HepG2 (cell line): ENCODE measurements around the gene NEK11.

Experiments
- EP300 ChIP-seq, 3 experiments: sonication (generic) in 1 of 3; formaldehyde crosslinking in 1 of 3; IDR thresholded peaks; 2 replicates each; pipeline versions ENCODE4 v1.5.1 to v1.6.1; 2011 to 2020; ENCODE audit warnings: low read depth in 2 of 3, low read length in 2 of 3, borderline replicate concordance in 1 of 3, improper control_type of control experiment in 1 of 3, mild to moderate bottlenecking in 1 of 3, missing genetic modification reagents in 1 of 3, moderate library complexity in 1 of 3
- HDAC1 ChIP-seq: sonication (generic); formaldehyde crosslinking; IDR thresholded peaks from 2 replicates; pipeline ENCODE4 v1.5.1; 2020; ENCODE audit warnings: mild to moderate bottlenecking, missing genetic modification reagents
- JUND ChIP-seq: sonication (generic); formaldehyde crosslinking; IDR thresholded peaks from 2 replicates; pipeline ENCODE4 v1.8.0; 2022; ENCODE audit warnings: mild to moderate bottlenecking, missing genetic modification reagents
- LBX2 ChIP-seq: sonication (generic); formaldehyde crosslinking; IDR thresholded peaks from 2 replicates; pipeline ENCODE4 v1.5.0; 2020; ENCODE audit warnings: missing genetic modification reagents, mild to moderate bottlenecking, borderline replicate concordance
- RFX3 ChIP-seq: IDR thresholded peaks from 2 replicates; pipeline ENCODE4 v1.6.1; 2016; ENCODE audit warnings: missing biosample characterization, missing genetic modification reagents
- RFX5 ChIP-seq: IDR thresholded peaks from 2 replicates; pipeline ENCODE4 v1.6.1; 2011; ENCODE audit warnings: low read depth, low read length, improper control_type of control experiment
- SAFB2 ChIP-seq: sonication (generic); formaldehyde crosslinking; IDR thresholded peaks from 2 replicates; pipeline ENCODE4 v1.5.1; 2020; ENCODE audit warnings: missing genetic modification reagents, low read depth, mild to moderate bottlenecking, borderline replicate concordance
- UBTF ChIP-seq: sonication (generic); formaldehyde crosslinking; IDR thresholded peaks from 2 replicates; pipeline ENCODE4 v1.4.0; 2020; ENCODE audit warnings: mild to moderate bottlenecking, missing genetic modification reagents
- ZFP41 ChIP-seq: sonication (generic); formaldehyde crosslinking; IDR thresholded peaks from 2 replicates; pipeline ENCODE4 v1.4.0; 2020; ENCODE audit warnings: mild to moderate bottlenecking, missing genetic modification reagents, borderline replicate concordance
- ZNF776 ChIP-seq: sonication (generic); formaldehyde crosslinking; IDR thresholded peaks from 2 replicates; pipeline ENCODE4 v1.4.0; 2020; ENCODE audit warnings: mild to moderate bottlenecking, missing genetic modification reagents
- TF ChIP-seq, protein P1 (sequence below), 2 experiments: sonication (generic) in 1 of 2; formaldehyde crosslinking in 1 of 2; IDR thresholded peaks; 2 replicates each; pipeline versions ENCODE4 v1.5.1 to v1.6.1; 2011 to 2020; ENCODE audit warnings: borderline replicate concordance in 1 of 2, low read depth in 1 of 2, low read length in 1 of 2, mild to moderate bottlenecking in 1 of 2, missing genetic modification reagents in 1 of 2, moderate library complexity in 1 of 2
- TF ChIP-seq, protein P2 (sequence below): sonication (generic); formaldehyde crosslinking; IDR thresholded peaks from 2 replicates; pipeline ENCODE4 v1.5.0; 2020; ENCODE audit warnings: mild to moderate bottlenecking, missing genetic modification reagents, moderate library complexity
- TF ChIP-seq, protein P3 (sequence below): sonication (generic); formaldehyde crosslinking; IDR thresholded peaks from 2 replicates; pipeline ENCODE4 v1.4.0; 2020; ENCODE audit warnings: missing genetic modification reagents

GRCh38 chr3:130992344-130992743 is 34.3 kb upstream of the NEK11 start:
- TF ChIP-seq HDAC1 (CRISPR knock-in tag) (no peak), SAFB2 (CRISPR knock-in tag) (no peak), RFX5 (no peak), EP300 (IDR thresholded peaks at IDR 0.05; ENCODE audit: low read depth in 2 of 2, low read length in 2 of 2) (no peak), EP300 (CRISPR knock-in tag; IDR thresholded peaks at IDR 0.05; ENCODE audit: borderline replicate concordance) (no peak), RFX3 (CRISPR knock-in tag) (no peak), JUND (CRISPR knock-in tag) (no peak), UBTF (no peak), ZFP41 (no peak), LBX2 (CRISPR knock-in tag) (no peak), ZNF776 (CRISPR knock-in tag) (no peak)
- TF ChIP-seq, protein P1, sequence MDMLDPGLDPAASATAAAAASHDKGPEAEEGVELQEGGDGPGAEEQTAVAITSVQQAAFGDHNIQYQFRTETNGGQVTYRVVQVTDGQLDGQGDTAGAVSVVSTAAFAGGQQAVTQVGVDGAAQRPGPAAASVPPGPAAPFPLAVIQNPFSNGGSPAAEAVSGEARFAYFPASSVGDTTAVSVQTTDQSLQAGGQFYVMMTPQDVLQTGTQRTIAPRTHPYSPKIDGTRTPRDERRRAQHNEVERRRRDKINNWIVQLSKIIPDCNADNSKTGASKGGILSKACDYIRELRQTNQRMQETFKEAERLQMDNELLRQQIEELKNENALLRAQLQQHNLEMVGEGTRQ (IDR thresholded peaks at IDR 0.05; ENCODE audit: low read depth, low read length), result no peak
- TF ChIP-seq, protein P1 (CRISPR knock-in tag; IDR thresholded peaks at IDR 0.05; ENCODE audit: borderline replicate concordance), result no peak
- TF ChIP-seq, protein P2, sequence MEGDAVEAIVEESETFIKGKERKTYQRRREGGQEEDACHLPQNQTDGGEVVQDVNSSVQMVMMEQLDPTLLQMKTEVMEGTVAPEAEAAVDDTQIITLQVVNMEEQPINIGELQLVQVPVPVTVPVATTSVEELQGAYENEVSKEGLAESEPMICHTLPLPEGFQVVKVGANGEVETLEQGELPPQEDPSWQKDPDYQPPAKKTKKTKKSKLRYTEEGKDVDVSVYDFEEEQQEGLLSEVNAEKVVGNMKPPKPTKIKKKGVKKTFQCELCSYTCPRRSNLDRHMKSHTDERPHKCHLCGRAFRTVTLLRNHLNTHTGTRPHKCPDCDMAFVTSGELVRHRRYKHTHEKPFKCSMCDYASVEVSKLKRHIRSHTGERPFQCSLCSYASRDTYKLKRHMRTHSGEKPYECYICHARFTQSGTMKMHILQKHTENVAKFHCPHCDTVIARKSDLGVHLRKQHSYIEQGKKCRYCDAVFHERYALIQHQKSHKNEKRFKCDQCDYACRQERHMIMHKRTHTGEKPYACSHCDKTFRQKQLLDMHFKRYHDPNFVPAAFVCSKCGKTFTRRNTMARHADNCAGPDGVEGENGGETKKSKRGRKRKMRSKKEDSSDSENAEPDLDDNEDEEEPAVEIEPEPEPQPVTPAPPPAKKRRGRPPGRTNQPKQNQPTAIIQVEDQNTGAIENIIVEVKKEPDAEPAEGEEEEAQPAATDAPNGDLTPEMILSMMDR (CRISPR knock-in tag), result no peak
- TF ChIP-seq, protein P3, sequence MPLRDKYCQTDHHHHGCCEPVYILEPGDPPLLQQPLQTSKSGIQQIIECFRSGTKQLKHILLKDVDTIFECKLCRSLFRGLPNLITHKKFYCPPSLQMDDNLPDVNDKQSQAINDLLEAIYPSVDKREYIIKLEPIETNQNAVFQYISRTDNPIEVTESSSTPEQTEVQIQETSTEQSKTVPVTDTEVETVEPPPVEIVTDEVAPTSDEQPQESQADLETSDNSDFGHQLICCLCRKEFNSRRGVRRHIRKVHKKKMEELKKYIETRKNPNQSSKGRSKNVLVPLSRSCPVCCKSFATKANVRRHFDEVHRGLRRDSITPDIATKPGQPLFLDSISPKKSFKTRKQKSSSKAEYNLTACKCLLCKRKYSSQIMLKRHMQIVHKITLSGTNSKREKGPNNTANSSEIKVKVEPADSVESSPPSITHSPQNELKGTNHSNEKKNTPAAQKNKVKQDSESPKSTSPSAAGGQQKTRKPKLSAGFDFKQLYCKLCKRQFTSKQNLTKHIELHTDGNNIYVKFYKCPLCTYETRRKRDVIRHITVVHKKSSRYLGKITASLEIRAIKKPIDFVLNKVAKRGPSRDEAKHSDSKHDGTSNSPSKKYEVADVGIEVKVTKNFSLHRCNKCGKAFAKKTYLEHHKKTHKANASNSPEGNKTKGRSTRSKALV (CRISPR knock-in tag), result no peak
